ENCODE data around the gene GMCL2.
"Not testable (repeated sequence)": the region's sequence is repeated elsewhere in the genome, so short reads cannot be mapped to it uniquely, and the experiment has no call there.

GMCL2 gene

DNA sequence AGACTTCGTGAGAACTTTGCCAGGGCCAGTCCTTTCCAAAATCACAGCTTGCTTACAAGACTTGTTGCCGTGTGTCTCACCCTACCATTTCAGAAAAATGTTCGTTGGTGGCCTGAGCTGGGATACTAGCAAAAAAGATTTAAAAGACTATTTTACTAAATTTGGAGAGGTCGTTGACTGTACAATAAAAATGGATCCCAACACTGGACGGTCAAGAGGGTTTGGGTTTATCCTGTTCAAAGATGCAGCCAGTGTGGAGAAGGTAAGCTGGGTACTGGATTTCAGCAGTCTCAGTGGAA is 18.5 kb upstream of the GMCL2 start:
- DNase-seq: no peak

DNA sequence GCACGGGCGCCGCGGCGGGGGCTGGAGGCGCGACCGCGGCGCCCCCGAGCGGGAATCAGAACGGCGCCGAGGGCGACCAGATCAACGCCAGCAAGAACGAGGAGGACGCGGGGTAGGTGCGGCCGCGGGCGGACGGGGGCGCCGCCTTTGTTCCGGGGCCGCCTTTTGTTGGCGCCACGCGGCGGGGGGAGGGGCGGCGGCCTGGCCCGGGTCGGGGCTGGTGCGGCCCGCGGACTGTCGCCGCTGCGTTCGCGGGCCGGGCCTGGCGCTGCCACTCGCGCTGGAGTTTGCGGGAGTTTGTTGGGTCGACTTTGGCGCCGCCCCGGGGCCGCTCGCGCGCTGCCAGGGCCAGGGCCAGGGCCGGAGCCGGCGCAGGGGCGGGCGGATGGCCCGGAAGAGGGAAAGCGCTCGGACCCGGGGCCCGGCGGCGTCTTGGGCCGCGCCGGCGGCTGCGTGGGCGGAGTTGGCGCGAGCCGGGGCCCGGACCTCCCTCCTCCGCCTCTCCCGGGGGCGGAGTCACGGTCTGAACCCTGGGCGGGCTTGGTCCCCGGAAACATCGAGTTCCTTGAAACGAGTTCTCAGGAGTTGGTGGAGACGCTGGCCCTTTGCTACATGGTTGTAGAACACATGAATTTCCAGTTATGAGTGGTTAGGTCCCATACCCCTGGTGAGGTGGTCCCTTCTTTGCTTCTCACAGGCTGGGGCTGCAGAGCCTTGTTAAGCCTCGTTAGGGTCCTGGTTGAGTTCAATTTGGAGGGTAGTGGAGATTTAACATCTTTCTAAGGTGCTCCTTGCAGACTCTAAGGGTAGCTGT is 18.0 kb upstream of the GMCL2 start:
- DNase-seq: peak; percentile 60

DNA sequence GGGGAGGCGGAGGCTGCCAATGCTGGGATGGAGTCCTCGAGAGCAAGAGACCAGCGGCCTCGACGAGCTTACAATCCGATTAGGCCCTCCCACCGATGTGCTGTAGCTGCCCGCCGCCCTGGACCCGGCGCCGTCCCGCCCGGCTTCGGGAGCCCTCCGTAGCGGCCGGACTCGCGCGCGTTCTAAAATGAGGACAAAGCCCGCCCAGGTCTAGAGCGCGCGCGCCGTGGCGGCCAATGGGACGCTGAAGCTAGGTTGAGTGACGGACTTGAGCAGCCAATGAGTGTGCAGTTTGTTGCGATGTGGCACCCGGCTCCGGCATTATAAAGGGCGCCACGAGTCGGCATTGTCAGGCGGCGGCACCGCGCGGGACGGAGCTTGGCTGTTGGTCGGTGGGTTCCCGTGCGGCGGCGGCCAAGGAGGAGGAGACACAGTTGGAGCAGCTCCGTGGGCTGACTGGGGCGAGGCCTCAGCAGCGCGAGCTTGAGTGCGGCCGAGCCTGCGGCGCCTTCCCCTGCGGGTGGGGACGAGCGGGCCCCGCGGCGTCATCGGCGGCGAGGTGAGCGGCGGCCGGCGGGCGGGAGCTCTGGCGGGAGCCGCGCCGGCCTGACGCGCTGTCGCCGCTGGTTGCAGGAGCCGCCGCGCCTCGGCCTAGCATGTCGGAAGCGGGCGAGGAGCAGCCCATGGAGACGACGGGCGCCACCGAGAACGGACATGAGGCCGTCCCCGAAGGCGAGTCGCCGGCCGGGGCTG is 17.2 kb upstream of the GMCL2 start, which contains the start of gene HNRNPAB:
HNRNPAB (plus strand) TSS at position 352 of the 753 bp plus-strand sequence; CDS start at position 657, 305 bp downstream.
- peak; percentile 96 for DNase-seq

DNA sequence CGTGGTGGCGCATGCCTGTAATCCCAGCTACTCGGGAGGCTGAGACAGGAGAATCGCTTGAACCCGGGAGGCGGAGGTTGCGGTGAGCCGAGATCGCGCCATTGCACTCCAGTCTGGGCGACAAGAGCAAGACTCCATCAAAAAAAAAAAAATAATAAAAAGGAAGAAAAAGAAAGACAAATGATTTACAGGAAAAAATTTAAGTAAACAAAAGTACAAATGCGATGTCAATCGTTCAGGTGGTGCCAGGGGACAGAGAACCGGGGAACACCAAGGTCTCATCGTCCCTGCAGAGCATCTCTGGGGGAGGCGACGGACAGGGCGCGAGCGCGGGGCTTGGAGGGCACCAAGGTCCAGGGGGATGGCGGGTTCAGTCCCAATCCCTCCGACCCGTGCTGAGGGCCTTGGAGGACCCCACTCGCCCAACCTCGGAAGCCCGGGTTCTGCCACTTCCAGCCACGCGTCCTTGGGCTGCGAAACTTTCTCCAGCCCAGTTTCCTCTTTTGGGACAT is 16.6 kb upstream of the GMCL2 start:
- peak; percentile 9 for DNase-seq

DNA sequence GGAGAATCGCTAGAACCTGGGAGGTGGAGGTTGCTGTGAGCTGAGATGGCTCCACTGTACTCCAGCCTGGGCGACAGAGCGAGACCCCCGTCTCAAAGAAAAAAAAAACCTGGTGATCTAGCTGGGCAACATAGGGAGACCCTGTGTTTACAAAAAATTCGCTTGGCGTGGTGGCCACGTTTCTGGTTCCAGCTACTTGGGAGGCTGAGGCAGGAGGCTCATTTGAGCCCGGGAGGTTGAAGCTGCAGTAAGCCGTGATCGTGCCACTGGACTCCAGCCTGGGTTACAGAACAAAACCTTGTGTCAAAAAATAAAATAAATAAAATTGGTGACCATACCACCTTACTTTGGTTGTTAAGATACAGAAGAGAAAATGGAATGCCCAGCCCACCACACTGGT is 15.4 kb upstream of the GMCL2 start:
- DNase-seq: no peak

DNA sequence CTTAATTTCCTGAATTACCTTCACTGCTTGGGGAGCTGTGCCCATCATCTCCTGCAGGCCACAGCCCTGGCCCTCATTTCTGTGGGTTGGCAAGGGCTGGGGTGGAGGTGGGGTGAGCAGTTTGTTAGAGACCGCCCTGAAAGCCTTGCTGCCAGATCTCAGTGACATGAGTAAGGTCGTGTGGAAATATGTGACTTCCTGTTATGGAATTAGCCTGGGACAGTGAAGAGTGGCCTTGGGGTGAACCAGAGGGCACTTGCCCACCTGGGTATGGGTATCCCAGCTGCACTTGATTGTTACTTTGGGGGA is 14.7 kb upstream of the GMCL2 start:
- DNase-seq: no peak

DNA sequence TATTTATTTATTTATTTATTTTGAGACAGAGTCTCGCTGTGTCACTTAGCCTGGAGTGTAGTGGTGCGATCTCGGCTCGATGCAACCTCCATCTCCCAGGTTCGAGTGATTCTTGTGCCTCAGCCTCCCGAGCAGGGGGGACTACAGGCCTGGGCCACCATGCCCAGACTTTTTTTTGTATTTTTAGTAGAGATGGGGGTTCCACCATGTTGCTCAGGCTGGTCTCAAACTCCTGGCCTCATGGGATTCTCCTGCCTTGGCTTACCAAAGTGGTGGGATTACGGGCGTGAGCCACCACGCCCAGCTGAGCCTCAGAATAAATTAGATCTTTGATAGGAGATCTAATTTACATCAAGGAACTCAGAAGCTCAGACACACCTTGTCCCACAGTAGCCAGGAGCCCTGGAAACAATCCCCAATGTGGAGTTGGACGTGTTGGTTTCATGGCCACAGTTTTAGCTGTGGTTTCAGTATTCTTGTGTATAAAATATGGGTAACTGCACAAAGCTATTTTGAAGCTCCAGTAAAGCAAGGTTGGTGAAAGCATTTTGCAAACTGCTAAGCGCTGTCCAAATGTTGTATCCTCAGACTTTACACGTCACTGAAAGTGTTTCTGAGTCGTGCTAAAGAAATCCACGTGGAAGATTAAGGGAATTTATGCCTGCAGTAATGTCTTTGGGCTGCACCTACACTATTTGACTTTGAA is 14.2 kb upstream of the GMCL2 start:
- no peak for DNase-seq

DNA sequence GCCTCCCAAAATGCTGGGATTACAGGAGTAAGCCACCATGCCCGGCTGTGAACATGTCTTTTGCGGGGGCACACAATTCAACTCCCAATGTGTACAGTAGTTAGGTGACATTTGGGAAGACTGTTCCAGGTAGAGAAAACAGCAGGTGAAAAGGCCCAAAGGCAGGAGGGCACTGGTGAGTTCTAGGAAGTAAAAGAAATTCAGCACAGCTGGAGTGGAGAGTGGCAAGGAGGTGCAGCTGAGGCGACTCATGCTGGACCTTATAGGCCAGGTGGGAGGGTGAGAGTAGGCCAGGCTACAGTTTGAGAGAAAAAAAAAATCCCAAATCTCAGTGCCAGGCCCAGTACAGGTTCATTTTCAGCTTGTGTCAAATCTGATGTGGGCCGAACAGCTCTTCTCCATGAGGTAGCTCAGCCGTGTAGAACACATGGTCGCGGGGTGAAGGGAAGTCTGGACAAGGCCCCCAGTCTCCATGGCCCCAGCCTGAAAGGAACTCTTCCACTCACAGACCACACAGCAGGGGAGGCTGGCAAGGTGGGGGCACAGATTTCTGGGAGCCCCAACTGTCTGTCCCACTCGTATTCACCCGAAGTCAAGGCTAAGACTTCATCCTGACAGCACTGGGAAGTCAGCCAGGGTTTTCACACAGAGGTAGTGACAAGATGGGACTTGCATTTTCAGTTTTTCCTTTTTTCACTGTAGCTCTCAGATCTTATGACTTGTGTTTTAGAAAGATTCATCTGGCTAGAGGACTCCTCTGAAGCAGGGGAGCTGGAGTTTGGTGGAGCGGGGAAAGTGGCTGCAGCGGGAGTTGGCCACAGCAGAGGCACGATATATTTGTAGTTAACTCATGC is 12.6 kb upstream of the GMCL2 start:
- DNase-seq: no peak

DNA sequence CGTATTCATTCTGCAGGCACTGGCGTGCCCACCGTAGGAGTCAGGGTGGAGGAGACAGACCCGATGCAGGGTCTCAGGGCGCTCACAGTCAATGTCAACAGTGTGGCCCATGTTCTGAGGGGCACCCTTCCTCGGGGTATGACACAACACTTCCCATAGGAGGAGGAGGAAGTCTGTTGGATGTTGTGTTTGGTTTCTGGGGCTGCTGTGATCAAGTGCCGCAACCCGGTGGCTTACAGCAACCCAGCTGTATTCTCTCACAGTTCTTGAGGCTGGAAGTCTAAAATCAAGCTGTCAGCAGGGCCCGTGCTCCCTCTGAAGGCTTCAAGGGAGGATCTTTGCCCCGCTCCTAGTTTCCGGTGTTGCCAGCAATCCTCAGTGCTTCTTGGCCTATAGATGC is 11.5 kb upstream of the GMCL2 start:
- no peak for DNase-seq

DNA sequence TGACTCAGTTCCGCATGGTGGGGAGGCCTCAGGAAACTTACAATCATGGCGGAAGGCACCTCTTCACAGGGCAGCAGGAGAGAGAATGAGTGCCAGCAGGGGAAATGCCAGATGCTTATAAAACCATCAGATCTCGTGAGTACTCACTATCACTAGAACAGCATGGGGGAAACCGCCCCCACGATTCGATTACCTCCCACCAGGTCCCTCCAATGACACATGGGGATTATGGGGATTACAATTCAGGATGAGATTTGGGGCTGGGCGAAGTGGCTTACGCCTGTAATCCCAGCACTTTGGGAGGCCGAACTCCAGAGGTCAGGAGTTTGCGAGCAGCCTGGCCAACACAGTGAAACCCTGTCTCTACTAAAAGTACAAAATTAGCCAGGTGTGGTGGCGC is 11.0 kb upstream of the GMCL2 start:
- not testable (repeated sequence) for DNase-seq

DNA sequence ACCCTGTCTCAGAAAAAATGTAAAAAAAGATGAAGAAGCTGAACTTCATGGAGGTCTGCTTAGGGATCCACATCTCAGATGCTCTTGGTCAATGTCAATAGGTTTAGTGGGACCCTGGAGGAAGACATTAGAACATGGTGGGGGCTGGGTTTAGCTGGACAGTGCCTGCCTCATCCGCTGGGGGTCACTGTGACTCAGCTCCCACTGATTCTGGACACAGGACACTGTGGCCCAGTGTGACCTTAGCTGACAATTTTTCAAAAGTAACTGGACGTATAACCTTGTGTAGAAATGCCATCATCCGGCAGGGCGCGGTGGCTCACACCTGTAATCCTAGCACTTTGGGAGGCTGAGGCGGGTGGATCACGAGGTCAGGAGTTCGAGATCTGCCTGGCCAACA is 9.8 kb upstream of the GMCL2 start:
- DNase-seq: no peak

DNA sequence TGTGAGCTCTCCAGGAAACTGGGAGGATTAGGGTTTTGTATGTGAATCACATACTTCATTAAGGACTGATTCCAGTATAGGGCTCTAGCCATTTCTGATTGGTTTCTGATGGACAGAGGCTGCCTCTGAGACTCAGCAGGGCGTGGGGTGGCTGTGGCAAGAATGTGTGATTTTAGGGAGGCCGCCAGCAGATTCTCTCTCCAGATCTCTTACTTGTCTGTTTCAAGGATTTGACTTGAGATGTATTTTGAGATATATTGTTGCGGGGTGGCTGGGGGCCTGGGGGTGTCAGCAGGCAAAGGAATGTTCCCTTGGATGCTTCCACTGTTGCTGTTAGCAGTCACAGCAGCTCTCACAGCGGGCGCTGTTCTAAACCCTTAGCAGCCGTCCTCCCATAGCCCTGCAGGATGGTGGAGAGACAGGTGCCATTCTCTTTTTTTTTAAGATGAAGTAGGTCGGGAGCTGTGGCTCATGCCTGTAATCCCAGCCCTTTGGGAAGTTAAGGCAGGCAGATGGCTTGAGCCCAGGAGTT is 9.2 kb upstream of the GMCL2 start:
- DNase-seq: no peak

DNA sequence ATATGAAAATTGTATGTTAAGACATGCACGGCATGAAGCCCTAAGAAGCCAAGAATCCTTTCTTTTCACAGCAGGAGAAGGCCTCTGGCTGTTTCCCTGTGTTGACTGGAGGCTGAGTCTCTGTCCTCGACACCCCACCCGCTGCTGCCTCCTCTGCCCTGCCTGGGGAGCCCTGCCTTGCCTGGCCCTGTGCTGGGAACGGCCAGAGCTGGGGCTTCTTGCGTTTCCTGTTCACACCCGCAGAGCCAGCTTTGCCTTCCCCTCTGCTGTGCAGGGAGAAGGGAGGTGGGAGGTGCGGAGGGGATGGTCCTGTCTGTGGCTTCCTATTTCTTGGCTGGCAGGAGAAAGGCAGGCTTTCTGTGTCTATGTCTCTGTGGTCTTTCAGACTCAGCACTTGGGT is 6.9 kb upstream of the GMCL2 start:
- DNase-seq: no peak

DNA sequence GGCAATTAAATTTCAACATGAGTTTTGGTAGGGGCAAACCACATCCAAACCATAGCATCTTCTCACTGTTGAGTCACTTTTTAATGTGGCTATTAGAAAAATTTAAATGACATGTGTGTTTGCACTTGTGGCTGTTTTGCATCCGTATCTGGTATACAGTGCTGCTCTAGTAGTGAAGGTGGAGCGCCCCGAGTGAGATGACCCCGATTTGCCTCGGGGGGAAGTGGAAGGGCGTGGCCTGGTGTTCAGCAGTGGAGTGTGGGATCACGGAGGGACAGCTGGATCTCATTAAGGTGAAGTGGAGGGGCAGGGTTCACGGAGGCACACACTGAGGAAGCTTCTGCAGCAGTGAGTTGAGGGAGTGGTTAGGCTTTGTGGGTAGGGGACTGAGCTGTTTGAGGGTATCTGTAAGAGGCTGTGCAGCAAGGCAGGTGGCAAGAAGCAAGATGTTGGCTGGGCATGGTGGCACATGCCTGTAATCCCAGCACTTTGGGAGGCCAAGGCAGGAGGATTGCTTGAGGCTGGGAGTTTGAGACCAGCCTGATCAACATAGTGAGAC is 6.2 kb upstream of the GMCL2 start:
- no peak for DNase-seq

DNA sequence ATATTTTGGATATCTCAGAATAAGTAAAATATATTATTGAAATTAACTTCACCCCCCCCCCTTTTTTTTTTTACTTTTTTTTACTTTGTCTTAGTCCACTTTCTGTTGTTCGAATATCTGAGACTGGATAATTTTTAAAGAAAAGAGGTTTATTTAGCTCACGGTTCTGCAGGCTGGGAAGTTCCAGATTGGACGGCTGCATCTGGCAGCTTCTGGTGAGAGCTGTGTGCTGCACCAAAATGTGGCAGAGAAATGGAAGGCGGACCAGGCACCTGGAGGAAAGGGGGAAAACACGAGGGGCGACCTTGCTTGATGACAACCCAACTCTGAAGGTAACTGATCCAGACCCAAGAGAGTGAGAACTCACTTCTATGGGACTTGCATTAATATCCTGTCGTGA is 5.6 kb upstream of the GMCL2 start:
- DNase-seq: no peak

DNA sequence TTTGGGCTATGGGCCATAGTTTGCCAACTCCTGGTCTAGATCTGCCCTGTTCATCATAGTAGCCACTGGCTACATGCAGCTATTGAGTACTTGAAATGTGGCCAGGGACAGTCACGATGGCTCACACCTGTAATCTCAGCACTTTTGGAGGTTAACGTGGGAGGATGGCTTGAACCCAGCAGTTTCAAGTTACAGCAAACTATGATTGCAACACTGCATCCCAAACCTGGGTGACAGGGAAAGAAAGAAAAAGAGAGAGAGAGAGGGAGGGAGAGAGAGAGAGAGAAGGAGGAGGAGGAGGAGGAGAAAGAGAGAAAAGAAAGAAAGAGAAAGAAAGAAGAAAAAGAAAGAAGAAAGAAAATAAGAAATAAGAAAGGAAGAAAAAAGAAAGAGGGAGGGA is 5.1 kb upstream of the GMCL2 start:
- DNase-seq: no peak

DNA sequence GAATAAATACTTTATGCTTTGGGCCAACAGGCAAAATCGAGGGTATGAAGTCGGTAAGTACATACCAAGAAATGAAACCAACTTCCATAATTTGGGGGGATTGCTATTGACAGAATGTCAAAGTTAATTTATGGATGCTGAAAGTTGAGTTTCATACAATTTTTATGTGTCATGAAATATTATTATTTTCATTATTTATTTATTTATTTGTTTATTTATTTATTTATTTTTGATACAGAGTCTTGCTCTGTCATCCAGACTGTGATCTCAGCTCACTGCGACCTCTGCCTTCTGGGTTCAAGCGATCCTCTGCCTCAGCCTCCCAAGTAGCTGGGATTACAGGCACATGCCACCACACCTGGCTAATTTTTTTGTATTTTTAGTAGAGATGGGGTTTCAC is 4.5 kb upstream of the GMCL2 start:
- DNase-seq: no peak

DNA sequence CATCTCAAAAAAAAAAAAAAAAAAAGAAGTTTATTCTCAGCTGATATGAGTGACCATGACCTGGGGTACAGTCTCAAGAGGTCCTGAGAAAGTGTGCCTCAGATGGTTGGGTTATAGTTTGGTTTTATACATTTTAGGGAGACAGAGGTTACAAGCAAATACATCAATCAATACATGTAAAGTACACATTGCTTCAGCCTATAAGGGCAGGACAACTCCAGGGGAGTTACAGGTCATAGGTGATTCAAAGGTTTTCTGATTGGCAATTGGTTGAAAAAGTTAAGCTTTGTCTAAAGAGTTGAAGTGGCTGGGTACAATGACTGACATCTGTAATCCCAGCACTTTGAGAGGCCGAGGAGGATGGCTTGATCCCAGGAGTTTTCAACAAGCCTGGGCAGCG is 2.3 kb upstream of the GMCL2 start:
- DNase-seq: no peak

DNA sequence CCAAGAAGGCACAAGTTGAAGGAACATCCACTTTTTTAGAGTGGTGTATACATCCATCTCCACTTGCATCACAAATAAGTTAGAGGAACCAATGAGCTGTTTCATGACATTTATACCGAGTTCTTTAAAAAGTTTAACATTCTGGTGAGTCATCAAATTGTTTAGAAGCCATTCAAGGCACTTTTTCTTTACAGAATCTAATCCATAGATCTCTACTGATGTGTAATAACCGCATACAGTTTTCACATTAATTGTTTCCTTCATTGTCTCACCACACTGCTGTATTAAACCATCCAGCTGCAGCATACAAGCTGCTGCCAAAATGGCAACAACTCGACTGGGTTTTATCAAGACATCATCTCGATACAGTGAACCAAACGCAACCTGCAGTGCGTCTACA is 744 bp downstream of the GMCL2 start:
- DNase-seq: no peak

DNA sequence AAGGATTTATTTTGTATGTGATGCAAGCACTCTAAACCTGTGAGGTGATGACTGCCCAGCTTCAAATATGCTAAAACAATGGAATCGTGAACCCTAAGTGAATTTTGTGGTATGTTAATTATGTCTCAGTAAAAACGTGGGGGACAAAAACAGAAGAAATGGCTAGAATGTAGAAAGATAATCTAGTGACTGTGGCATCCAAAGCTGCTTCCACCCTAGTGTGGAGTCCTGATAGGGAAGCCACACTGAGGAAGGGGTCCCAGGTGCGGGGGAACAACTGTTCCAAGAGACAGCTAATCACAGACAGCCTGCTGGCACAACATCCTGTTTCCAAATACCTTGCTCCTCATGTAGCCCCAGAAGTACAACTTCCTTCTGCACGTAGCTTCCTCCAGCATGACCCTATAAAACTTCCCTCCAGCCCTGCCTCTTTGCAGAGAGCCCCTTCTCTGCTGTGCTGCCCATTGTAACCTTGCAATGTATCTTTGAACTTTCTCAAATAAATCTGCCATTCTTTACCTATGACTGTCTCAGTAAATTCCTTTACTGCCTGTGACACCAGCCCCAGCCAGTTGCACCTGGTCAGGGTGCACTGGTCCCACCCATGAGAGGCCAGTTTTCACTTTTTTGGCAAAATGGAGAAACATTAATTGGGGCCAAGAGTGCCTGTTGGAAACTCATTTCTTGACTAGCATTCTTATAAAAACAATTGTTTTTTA is 4.9 kb downstream of the GMCL2 start:
- no peak for DNase-seq

DNA sequence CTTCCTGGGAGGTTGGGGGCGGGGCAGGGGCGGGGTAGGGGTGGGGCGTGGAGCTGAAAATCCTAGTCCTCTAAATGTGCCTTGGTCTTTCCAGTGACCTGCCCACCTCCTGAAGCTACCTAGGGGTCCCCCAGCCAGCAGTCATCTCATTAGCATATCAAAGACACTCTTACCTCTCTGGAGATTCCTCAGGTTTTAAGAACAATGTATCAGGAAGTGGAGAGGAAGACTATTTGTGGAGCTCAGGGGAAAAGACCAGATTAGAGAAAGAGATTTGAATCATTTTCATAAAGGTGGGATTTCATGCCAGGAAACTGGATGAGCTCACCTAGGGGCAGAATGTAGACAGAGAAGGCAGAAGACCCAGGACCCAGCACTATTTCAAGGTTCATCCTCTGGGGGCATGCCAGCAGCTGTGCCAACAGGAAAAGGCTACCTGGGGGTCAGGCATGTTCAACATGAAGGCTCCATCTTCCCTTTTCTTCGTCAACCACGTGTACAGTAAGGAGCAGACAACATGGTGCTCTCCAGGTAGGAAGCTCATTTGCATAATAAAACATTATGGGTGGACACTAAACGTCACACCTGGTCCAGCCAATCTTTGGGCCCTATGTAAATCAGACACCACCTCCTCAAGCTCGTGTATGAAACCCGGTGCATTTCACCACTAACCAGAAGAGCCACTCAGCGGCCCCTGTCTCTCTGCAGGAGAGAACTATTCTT is 6.9 kb downstream of the GMCL2 start:
- DNase-seq: no peak
